ENCODE measurements around the gene LCA5L. TPM values are rescaled to one million over a fixed set of nuclear protein-coding genes. Genes with fewer than 3 reads are reported as not detected.

Gene LCA5L
- total RNA-seq, 1 donor from 2014 or later = 0.23 TPM

- TF ChIP-seq, protein P1, sequence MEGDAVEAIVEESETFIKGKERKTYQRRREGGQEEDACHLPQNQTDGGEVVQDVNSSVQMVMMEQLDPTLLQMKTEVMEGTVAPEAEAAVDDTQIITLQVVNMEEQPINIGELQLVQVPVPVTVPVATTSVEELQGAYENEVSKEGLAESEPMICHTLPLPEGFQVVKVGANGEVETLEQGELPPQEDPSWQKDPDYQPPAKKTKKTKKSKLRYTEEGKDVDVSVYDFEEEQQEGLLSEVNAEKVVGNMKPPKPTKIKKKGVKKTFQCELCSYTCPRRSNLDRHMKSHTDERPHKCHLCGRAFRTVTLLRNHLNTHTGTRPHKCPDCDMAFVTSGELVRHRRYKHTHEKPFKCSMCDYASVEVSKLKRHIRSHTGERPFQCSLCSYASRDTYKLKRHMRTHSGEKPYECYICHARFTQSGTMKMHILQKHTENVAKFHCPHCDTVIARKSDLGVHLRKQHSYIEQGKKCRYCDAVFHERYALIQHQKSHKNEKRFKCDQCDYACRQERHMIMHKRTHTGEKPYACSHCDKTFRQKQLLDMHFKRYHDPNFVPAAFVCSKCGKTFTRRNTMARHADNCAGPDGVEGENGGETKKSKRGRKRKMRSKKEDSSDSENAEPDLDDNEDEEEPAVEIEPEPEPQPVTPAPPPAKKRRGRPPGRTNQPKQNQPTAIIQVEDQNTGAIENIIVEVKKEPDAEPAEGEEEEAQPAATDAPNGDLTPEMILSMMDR (conservative IDR thresholded peaks at IDR 0.05; ENCODE audit: low read depth, low read length) = no peak
- no peak for DNase-seq (ENCODE audit: low read depth)
Observed at GRCh38 chr21:39466584-39466983, 21.0 kb upstream of the LCA5L start.

DNA sequence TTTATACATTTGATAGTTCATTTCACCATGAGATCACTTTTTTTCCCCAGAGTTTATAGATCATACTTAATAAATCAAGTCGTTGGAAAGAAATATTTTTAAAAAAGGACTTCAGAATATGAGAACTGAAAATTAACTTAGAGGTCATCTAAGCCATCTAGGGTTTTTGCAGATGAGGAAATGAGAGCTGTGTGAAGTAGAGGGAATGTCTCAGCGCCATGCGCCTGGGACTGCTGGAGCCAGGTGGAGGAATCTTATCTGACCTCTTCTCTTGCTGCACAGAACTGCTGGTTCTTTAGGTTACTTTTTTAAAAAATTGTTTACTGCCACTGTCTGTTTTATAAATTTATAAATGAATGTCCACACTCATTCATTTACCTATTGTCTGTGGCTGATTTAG, 17.7 kb upstream of the LCA5L start:
- TF ChIP-seq, protein P1 (conservative IDR thresholded peaks at IDR 0.05; ENCODE audit: low read depth, low read length) = no peak
- H3K4me3 ChIP-seq (ENCODE audit: low read depth, low read length) = no peak overlapping the region
- DNase-seq (ENCODE audit: low read depth) = no peak

More at GRCh38 chr21:39466584-39466983, 21.0 kb upstream of the LCA5L start:
- no peak overlapping the region for H3K4me3 ChIP-seq (ENCODE audit: low read depth, low read length)

DNA sequence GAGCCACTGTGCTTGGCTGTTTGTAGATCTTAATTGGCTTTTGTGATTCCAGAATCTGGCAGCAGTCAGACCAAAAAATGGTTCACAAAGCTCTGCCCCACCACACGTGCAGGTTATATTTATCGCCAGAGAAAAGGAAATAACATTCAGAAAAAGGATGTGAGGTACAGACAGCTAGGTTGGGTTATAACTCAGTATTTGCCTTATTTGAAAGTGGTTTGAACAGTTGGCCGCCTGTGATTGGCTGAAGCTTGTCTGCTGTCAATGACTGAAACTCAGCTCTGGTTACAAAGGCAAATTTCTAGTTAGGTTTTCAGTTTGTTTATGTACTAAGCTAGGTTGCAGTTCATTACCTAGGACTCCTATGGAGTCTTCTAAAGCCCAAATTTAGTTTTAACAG, 15.8 kb upstream of the LCA5L start:
- no peak for DNase-seq (ENCODE audit: low read depth)
- H3K4me3 ChIP-seq (ENCODE audit: low read depth, low read length) = no peak overlapping the region
- TF ChIP-seq, protein P1 (conservative IDR thresholded peaks at IDR 0.05; ENCODE audit: low read depth, low read length) = no peak

DNA sequence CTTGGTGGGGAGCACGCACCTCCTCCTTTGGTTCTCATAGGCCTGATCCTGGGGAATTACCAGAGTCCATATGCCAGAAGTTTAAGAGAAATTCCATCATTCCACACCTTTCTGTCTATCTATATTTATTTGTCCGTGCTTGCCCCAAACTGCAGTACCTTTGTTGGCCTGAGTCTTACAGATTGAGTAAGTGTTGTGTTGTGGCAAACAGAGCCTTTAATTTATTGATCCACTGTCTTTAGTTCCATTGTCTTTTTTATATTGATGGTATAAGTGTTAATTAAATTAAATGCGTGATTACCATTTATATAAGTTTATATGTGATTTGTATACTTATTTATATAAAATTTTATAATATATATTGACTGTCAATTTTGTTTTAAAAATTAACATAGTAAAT, 11.1 kb upstream of the LCA5L start:
- no peak overlapping the region for H3K4me3 ChIP-seq (ENCODE audit: low read depth, low read length)
- TF ChIP-seq, protein P1 (conservative IDR thresholded peaks at IDR 0.05; ENCODE audit: low read depth, low read length) = peak; percentile 28
- no peak for DNase-seq (ENCODE audit: low read depth)

GRCh38 chr21:39454949-39455668, 9.5 kb upstream of the LCA5L start:
- no peak for DNase-seq (ENCODE audit: low read depth)
- TF ChIP-seq, protein P1 (conservative IDR thresholded peaks at IDR 0.05; ENCODE audit: low read depth, low read length) = no peak
- H3K4me3 ChIP-seq (ENCODE audit: low read depth, low read length) = no peak overlapping the region

- H3K4me3 ChIP-seq (ENCODE audit: low read depth, low read length) = no peak overlapping the region
- TF ChIP-seq, protein P1 (conservative IDR thresholded peaks at IDR 0.05; ENCODE audit: low read depth, low read length) = no peak
- no peak for DNase-seq (ENCODE audit: low read depth)
Observed at GRCh38 chr21:39453571-39454179, 8.1 kb upstream of the LCA5L start.

GRCh38 chr21:39452970-39453342, 7.4 kb upstream of the LCA5L start:
- DNase-seq (ENCODE audit: low read depth) = no peak
- TF ChIP-seq, protein P1 (conservative IDR thresholded peaks at IDR 0.05; ENCODE audit: low read depth, low read length) = no peak
- H3K4me3 ChIP-seq (ENCODE audit: low read depth, low read length) = no peak overlapping the region
